GM21381 (cell line): ENCODE measurements around the gene TWNK.

ENCODE experiments used
- ATAC-seq: cut with Tn5 transposase; IDR thresholded peaks from one replicate; pipeline ENCODE4 v1.9.1; 2021; ENCODE audit warnings: mild to moderate bottlenecking, moderate library complexity; ENCODE audit not compliant: unreplicated experiment

TWNK gene

GRCh38 chr10:100996678-100997359 is 9.5 kb downstream of the TWNK start:
- peak; percentile 12 for ATAC-seq

- ATAC-seq: peak; percentile 30
Observed at GRCh38 chr10:100997360-100998182, 10.2 kb downstream of the TWNK start.

GRCh38 chr10:100998183-100998990 is 11.0 kb downstream of the TWNK start:
- ATAC-seq: peak; percentile 29

- no peak for ATAC-seq
Observed at GRCh38 chr10:100998991-100999741, 11.8 kb downstream of the TWNK start.

- no peak for ATAC-seq
Observed at GRCh38 chr10:100999742-101000126, 12.4 kb downstream of the TWNK start, which contains the start of gene LZTS2. TSS of gene LZTS2 (plus strand) at chr10:100999808. CDS start at chr10:101002539, 2,731 bp downstream.

- ATAC-seq: no peak
Observed at GRCh38 chr10:101000127-101000914, 13.0 kb downstream of the TWNK start.

- no peak for ATAC-seq
Observed at GRCh38 chr10:101000915-101001658, 13.7 kb downstream of the TWNK start.

GRCh38 chr10:101001659-101002035 is 14.3 kb downstream of the TWNK start:
- ATAC-seq: no peak

- no peak for ATAC-seq
Observed at GRCh38 chr10:101002456-101002855, 15.1 kb downstream of the TWNK start.

GRCh38 chr10:101003639-101004206 is 16.4 kb downstream of the TWNK start:
- no peak for ATAC-seq

- no peak for ATAC-seq
Observed at GRCh38 chr10:101005361-101005760, 18.0 kb downstream of the TWNK start.

- no peak for ATAC-seq
Observed at GRCh38 chr10:101005869-101006567, 18.7 kb downstream of the TWNK start.

- no peak for ATAC-seq
Observed at GRCh38 chr10:101006593-101007098, 19.3 kb downstream of the TWNK start.

- no peak for ATAC-seq
Observed at GRCh38 chr10:101007099-101007711, 19.9 kb downstream of the TWNK start.

GRCh38 chr10:101007915-101008822 is 20.8 kb downstream of the TWNK start:
- no peak for ATAC-seq

GRCh38 chr10:101008823-101009423 is 21.6 kb downstream of the TWNK start:
- ATAC-seq: no peak
